NCI-H2196 (cell line): Measurements from ENCODE around the gene TPI1.
"Not testable (repeated sequence)": the region's sequence is repeated elsewhere in the genome, so short reads cannot be mapped to it uniquely, and the experiment has no call there.

Experiments used
- DNase-seq: peaks from one replicate; lab custom pipeline; 2025; ENCODE audit not compliant: unreplicated experiment; lab: John Stamatoyannopoulos, UW

TPI1 gene

GRCh38 chr12:6846316-6846869 is 20.9 kb upstream of the TPI1 start:
- DNase-seq: no peak

DNA sequence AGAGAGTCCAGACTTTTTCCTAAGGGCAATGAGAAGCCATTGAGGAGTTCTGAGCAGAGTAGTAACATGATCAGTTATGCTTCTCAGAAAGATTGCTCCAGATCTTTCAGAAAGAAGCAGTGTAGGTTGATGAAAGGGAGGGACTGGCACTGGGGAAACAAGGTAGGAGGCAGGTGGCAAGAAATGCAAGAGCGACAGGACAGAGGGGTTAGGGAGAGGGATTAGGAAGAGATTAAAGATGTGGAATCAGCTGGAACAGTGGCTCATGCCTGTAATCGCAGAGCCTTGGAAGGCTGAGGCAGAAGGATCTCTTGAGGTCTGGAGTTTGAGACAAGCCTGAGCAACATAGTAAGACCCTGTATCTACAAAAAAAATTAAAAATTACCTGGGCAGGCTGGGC is 19.7 kb upstream of the TPI1 start:
- no peak for DNase-seq

DNA sequence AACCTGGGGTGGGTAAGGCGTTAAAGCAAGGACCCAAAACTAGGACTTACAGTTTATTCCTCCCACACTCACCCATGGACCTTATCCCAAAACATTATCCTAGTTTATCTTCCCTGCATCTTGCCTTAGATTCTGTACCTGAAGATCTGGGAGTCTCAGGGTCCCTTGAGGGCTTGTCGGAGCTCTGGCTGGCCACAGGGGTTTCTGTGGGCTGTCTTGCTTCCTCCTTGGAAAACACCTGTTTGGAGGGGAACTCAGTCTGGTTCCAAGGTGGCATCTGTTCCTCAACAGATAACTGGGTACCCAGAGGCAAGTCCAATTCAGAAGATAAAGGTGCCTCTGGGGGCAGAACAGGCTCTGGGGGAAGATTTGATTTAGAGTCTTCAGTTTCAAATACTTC is 17.9 kb upstream of the TPI1 start:
- no peak for DNase-seq

- no peak for DNase-seq
Observed at GRCh38 chr12:6849976-6850560, 17.3 kb upstream of the TPI1 start.

DNA sequence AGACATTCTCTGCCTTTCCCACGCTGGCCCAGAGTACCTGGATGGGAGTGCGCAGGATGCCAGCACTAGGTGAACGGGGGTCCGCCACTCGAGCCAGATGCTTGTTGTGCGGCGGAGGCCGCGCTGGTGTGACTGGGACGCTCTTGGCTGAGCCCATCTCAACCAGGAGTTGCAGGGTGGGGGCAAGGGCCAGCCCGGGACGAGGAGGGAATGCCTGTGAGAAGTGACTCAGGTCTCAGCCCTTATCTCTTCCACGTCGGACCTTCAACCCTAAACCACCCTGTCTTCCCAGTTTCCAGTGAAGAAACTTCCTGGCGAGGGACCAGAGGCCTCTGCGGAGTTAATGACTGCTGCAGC is 16.6 kb upstream of the TPI1 start:
- no peak for DNase-seq

- peak; percentile 88 for DNase-seq
Observed at GRCh38 chr12:6851153-6851920, 16.0 kb upstream of the TPI1 start, which contains the start of gene CDCA3. Gene CDCA3 (minus strand): TSS chr12:6851286. CDS start chr12:6850952, 334 bp downstream.

- DNase-seq: peak; percentile 93
Observed at GRCh38 chr12:6851921-6852650, 15.2 kb upstream of the TPI1 start, which contains the start of gene USP5. Gene USP5 (plus strand): TSS chr12:6852150. CDS start chr12:6852180, 30 bp downstream.

- peak; percentile 13 for DNase-seq
Observed at GRCh38 chr12:6852651-6853354, 14.5 kb upstream of the TPI1 start.

GRCh38 chr12:6853626-6854025 is 13.7 kb upstream of the TPI1 start:
- no peak for DNase-seq

- DNase-seq: no peak
Observed at GRCh38 chr12:6854036-6854435, 13.3 kb upstream of the TPI1 start.

GRCh38 chr12:6855322-6855721 is 12.0 kb upstream of the TPI1 start:
- no peak for DNase-seq

DNA sequence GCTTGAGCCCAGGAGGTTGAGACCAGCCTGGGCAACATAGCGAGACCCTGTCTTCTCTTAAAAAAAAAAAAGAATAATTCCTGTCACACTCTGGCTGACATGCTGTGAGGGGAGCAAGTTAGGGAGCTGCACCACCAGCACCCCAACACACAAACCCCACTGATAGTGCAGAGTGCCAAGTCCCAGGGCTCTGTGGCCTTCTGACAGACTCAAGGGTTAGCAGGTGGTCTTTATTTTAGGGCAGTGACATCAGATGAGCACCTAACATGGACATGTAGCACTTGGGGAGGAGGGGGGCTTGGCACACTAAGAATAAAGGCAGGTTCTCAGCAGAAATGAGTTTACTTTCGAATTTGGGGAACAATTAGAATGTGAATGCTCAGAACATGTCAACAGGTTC is 8.5 kb upstream of the TPI1 start:
- no peak for DNase-seq

DNA sequence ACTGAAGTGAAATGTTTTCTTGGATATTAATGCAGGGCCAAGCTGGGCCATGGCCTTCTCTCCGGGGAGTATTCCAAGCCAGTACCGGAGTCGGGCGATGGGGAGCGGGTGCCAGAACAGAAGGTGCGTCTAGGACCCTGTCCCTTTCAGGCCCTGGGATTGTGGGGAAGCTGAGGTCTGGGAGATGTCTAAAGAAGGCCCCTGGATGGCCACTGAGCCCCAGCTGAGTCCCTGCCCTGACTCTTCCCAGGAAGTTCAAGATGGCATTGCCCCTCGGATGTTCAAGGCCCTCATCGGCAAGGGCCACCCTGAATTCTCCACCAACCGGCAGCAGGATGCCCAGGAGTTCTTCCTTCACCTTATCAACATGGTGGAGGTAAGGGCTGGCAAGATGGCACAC is 7.2 kb upstream of the TPI1 start:
- DNase-seq: no peak

DNA sequence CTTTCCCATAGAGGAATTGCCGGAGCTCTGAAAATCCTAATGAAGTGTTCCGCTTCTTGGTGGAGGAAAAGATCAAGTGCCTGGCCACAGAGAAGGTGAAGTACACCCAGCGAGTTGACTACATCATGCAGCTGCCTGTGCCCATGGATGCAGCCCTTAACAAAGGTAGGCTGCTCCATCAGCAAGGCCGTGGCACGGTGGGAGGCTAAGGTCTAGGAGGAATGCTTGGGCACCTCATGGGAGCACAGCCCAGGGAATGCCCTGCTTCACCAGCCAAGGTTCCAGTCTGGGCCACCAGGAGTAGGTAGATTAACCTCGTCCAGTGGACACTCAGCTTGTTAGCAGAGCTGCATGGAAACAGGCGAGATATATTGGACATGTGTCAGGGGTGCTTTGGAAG is 6.4 kb upstream of the TPI1 start:
- no peak for DNase-seq

GRCh38 chr12:6861391-6861790 is 5.9 kb upstream of the TPI1 start:
- DNase-seq: no peak

GRCh38 chr12:6863033-6863432 is 4.3 kb upstream of the TPI1 start:
- DNase-seq: no peak

DNA sequence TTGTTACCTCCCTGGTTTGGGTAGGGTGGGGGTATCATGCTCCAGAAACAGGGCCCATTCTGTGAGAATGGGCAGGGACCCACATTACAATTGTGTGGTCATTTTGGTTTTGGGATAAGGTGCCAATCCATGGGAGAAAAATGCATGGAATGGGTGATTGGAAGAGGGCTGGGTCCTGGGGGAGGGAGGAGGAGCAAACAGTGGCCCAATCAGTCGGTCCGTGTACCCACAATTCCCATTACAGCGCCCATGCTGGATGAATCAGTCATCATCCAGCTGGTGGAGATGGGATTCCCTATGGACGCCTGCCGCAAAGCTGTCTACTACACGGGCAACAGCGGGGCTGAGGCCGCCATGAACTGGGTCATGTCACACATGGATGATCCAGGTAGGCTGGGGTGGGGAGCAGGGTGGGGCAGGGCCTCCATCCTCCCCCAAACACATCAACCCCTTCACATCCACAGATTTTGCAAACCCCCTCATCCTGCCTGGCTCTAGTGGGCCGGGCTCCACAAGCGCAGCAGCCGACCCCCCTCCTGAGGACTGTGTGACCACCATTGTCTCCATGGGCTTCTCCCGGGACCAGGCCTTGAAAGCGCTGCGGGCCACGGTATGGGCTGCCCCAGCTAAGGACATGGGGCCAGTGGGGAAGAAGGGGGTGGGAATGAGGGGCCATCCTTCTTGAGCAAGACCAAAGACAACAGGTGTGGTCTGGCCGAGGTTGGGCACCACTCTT is 3.6 kb upstream of the TPI1 start:
- no peak for DNase-seq

DNA sequence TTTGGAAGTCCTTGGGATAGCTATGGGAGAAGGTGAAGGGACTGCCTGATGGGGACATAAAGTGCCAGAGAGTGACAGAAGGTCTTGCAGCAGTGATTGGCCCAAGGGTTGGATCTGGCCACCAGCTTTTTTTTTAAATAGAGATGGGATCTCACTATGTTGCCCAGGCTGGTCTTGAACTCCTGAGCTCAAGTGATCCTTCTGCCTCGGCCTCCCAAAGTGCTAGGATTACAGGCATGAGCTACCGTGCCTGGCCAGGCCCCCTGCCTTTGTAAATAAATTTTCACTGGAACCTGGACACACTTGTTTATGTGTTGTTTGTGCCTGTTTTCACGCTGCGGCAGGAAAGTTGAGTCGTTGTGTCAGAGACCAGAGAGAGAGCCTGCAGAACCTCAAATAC is 2.0 kb upstream of the TPI1 start:
- not testable (repeated sequence) for DNase-seq

DNA sequence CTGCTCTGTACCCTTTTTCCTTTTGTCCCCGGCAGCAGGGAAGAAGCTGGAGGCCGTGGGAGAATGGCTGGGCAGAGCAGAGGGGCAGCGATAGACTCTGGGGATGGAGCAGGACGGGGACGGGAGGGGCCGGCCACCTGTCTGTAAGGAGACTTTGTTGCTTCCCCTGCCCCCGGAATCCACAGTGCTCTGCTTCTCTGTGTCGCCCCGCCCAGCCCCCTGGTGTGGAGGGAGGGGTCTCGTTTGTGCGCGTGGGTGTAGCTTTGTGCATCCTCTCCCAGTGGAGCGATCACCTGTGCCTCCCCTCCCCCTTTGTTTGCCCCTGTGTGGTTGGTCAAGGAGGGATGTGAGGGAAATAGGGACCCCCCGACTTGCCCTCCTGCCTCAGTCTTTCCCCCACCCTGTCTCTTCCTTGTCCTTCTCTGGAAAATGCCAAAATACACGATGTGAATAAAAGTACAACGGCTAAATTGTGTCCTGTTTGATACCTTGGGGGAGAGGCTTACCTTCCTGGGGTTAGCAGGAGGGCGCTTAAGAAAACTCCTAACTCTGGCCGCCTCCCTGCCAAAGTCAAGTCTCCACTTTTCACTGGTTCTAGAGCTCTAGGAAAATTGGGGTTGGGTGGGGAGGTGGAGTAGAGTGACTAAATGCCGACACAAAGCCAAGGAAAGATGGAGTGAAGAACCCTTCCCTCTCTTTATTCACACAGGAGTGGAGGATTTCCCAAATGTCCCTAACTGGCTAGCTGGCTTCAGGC is 990 bp upstream of the TPI1 start:
- DNase-seq: no peak

GRCh38 chr12:6866920-6867412 is 365 bp upstream of the TPI1 start:
- no peak for DNase-seq
